GM12875 (cell line): Measurements from ENCODE around the gene LNX2.

Experiments used
- H3K4me3 ChIP-seq: one replicate; pipeline ENCODE4 v1.5.1; 2011; ENCODE audit warnings: low read depth, low read length, control low read depth
- TF ChIP-seq, protein P1 (sequence below): IDR thresholded peaks from 2 replicates; pipeline ENCODE4 v1.5.1; 2011; ENCODE audit warnings: low read depth, mild to moderate bottlenecking, control low read depth, inconsistent platforms, low read length, moderate library complexity, borderline replicate concordance; ENCODE audit not compliant: insufficient read depth

Gene LNX2

DNA sequence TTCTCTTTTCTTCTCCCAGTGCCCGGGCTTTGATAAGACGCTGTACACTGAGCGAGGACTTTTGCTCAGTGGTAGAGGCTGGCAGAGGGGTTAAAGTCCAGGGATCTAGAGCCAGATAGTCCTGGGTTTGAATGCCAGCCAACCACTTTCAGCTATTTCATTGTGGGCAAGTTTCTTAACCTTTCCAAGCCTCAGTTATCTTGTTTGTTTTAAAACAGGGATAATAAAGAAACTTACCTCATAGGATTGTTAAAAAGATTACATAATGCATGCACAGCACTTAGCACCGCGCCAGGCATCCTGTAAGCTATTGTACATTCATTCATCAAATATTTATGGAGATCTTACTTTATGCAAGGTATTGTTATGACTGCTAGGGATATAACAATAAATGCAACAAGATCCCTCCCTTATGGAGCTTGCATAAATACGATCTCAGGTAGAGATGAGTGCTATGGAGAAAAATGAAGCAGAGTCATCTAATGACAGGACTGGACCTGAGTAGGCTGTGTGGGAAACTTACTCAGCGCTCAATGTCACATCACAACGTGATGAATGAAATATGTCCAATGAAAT is 70.8 kb downstream of the LNX2 start:
- H3K4me3 ChIP-seq, result no peak overlapping the region
- TF ChIP-seq, protein P1, sequence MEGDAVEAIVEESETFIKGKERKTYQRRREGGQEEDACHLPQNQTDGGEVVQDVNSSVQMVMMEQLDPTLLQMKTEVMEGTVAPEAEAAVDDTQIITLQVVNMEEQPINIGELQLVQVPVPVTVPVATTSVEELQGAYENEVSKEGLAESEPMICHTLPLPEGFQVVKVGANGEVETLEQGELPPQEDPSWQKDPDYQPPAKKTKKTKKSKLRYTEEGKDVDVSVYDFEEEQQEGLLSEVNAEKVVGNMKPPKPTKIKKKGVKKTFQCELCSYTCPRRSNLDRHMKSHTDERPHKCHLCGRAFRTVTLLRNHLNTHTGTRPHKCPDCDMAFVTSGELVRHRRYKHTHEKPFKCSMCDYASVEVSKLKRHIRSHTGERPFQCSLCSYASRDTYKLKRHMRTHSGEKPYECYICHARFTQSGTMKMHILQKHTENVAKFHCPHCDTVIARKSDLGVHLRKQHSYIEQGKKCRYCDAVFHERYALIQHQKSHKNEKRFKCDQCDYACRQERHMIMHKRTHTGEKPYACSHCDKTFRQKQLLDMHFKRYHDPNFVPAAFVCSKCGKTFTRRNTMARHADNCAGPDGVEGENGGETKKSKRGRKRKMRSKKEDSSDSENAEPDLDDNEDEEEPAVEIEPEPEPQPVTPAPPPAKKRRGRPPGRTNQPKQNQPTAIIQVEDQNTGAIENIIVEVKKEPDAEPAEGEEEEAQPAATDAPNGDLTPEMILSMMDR, result no peak

DNA sequence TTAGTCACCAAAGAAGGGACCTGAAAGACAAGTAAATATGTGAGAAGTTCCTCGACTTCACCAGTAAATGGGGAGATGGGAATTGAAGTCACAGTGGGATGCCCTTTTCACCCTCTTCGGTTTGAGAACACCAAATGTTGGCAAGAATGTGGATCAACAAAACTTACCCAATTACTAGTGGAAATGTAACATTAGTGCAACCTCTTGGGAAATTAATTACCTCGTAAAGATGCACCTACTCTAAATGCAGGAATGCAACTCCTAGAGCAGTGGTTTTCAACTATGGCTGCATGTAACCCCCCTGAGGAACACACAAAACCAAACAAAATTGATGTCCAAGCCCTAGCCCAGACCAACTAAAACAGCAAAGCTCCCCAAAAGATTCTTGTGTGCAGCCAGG is 78.1 kb downstream of the LNX2 start:
- TF ChIP-seq, protein P1, result no peak
- no peak overlapping the region for H3K4me3 ChIP-seq

DNA sequence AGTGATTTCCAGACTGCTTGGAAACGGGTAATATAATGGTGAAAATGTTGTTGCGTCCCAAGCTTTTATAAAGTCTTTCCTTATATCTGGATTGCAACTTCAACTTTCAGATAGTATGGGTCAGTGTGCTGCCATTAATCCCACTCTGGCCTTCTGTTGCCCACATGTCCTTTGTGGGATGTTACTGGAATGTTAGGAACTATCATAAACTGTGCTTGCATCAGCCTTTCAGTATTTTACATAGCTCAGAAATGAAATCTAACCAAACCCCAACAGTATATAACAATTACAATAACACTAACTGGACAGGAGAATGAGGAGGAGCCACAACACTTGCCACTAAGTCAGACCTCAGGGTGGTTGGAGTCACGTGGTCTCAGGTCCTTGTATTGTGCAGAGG is 78.9 kb downstream of the LNX2 start:
- TF ChIP-seq, protein P1, result no peak
- no peak overlapping the region for H3K4me3 ChIP-seq

DNA sequence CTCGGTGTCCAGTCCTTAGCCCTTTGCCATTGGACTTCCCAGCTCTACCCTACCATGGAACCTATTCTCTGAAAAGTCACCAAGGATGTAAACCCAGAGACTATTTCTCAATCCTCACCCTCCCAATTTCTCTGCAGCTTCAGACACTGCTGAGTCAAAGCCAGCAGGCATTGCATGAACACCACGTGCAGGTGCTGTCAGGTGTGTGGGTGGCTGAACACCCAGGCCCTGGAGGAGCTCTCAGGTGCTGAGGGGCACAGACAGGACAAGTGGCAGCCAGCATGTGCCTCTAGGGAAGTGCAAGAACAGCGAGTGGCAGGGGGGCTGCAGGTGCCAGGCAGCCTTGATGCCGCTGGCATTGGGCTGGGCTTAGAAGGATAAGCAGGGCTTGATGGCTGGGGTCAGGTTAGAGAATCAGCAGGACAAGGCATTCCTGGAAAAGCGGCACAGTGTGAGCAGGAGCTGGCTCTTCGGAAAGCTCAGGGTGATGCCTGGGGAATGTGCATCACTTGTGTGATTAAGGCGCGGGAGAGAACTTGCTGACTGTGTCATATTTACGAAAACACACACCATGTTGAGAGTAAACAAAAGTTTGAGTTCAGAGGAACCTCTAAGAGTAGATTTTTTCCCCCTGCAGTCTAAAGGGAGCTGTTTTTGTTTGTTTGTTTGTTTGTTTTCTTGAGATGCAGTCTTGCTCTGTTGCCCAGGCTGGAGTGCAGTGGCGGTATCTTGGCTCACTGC is 83.8 kb downstream of the LNX2 start:
- TF ChIP-seq, protein P1, result no peak
- no peak overlapping the region for H3K4me3 ChIP-seq

DNA sequence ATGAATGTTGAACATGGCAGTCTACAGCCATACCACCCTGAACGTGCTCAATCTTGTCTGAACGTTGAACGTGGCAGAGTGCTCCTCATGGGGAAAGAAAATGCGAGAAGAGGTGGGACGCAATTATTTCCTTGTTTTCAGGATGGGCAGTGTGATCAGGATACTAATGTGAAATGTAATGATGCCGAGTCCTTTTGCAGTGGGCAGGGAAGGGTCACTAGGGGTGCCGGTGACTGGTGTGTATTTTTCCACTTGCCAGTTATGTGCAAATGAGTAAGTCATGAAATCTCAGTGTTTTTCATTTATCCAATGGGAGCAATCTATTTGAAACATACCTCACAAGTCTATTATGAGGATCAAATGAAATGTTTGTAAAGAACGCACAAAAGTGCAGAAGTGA is 84.8 kb downstream of the LNX2 start:
- TF ChIP-seq, protein P1, result no peak
- no peak overlapping the region for H3K4me3 ChIP-seq

DNA sequence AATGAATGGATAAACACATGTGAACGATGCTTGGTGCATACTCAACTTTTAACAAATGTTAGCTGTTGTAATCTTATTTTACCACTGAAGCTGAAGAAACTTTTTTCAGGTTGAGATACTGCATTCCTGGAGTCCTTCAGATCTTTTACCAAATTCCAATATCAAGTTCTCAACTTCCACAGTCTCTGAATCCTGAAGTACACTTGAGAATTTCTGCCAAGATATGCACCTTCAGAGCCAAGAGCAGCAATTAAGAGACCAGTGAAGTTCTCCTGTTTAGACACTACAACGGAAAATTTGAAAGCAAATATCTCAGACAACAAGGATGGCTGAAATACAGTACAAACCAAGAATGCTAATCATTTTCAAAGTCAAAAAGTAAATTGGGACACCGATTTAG is 85.3 kb downstream of the LNX2 start:
- no peak overlapping the region for H3K4me3 ChIP-seq
- TF ChIP-seq, protein P1, result no peak
